ENCODE data around the gene ZNRF4.

ZNRF4 gene

GRCh38 chr19:5443723-5444122 lies 11.5 kb upstream of the ZNRF4 start:
- no peak for DNase-seq (ENCODE audit: low spot score)

GRCh38 chr19:5444431-5444830 lies 10.8 kb upstream of the ZNRF4 start:
- no peak for DNase-seq (ENCODE audit: low spot score)

- DNase-seq (ENCODE audit: low spot score), result no peak
Observed at GRCh38 chr19:5445071-5445470, 10.1 kb upstream of the ZNRF4 start.

DNA sequence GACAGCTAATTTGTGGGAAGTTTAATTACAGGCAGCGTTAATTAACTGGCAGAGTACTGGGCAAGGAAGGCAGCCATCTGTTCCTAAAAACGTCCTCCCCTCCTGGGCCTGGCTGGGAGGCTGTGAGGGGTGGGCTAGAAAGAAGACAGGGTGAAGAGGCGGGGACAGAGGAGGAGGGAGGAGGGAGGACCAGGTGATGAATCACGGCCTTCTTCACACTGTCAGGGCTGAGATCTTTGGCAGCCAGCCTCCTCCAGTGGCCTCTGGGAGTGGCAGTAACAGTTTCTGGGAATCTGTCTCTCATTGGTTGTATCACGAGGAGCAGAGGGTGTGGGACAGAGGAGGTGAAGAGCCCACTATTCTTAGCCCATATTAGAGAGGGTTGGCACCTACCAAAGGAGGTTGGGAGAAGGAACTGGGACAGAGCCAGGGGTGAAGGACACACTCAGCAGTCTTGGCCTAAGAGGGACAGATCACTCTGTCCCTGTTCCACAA lies 9.6 kb upstream of the ZNRF4 start:
- DNase-seq (ENCODE audit: low spot score), result no peak

- no peak for DNase-seq (ENCODE audit: low spot score)
Observed at GRCh38 chr19:5447700-5448311, 7.4 kb upstream of the ZNRF4 start.

DNA sequence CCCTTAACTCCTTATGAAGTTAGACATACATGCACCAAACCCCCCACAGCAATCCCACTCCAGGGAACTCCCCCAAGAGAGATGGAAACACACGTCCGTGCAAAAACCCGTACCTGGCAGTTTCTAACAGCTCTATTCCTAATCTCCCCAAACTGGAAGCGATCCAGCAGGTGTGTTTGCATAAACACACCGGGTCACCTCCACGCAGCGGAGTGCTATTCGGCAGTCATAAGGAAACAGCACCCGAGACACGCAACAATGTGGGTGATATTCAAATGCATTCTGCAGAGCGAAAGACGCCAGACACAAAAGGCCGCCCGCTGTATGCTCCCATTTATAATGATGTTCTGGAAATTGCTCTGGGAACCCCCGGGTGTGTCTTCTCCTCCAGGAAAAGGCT lies 6.8 kb upstream of the ZNRF4 start:
- DNase-seq (ENCODE audit: low spot score), result no peak

DNA sequence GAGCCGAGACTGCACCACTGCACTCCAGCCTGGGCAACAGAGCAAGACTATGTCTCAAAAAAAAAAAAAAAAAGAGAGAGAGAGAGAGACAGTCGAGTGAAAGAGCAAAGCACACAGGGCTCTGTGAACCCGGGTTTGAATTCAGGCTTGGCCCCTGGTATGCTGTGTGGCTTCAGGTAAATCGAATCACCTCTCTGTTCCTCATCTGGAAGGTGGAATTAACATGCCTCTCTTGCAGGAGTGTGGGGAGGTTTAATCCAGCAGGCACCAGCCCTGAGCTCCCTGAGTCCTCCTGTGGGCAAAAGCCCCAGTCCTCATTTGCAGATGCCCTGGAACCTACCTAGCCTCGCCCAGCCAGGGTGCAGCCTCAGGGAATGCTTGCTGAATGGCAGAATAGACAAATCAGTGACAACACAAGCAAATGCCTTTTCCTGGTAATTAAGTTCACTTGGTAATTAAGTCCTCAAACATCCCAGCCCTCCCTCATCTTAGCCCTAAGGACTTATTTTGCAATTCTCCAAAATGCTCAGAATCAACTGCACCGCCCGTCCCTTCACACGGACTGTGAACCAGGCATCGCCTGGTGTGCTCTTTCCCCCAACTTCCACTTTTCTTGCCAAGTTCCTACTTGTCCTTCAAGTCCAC lies 4.6 kb upstream of the ZNRF4 start:
- no peak for DNase-seq (ENCODE audit: low spot score)

- DNase-seq (ENCODE audit: low spot score), result no peak
Observed at GRCh38 chr19:5451494-5451893, 3.7 kb upstream of the ZNRF4 start.

GRCh38 chr19:5452594-5453565 lies 2.3 kb upstream of the ZNRF4 start:
- DNase-seq (ENCODE audit: low spot score), result no peak

DNA sequence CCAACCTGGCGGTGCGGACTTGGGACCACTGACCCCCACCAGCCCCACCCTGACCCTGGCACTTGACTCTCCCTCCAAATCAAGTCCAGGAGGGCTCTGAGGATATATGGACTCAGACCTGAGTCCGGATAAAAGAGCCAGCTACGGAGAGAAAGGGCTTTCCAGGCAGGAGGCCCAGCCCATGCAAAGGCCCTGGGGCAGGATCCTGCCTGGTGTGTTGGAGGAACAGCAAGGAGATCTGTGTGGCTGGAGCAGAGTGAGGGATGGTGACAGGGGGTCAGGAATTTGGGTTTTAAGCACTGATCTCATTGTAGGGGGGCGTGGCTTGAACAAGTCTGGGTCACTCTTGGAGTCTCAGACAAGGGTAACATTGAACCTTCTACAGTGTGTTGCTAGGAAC lies 474 bp upstream of the ZNRF4 start:
- no peak for DNase-seq (ENCODE audit: low spot score)

DNA sequence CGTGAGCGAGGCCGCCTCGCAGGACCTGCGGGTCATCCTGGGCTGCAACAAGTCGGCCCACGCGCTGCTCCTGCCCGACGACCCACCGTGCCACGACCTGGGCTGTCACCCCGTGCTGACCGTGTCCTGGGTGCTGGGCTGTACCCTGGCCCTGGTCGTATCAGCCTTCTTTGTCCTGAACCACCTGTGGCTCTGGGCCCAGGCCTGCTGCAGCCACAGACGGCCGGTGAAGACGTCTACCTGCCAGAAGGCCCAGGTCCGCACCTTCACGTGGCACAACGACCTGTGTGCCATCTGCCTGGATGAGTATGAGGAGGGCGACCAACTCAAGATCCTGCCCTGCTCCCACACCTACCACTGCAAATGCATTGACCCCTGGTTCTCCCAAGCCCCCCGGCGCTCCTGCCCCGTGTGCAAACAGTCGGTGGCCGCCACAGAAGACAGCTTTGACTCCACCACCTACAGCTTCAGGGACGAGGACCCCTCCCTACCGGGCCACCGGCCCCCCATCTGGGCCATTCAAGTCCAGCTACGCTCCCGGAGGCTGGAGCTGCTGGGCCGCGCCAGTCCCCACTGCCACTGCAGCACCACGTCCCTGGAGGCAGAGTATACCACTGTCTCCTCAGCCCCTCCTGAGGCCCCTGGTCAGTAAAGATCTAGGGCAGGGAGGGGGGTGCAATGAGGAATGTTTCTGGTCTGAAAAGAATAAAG lies 1.1 kb downstream of the ZNRF4 start:
- DNase-seq (ENCODE audit: low spot score), result no peak

GRCh38 chr19:5456841-5457200 lies 1.6 kb downstream of the ZNRF4 start:
- DNase-seq (ENCODE audit: low spot score), result no peak

GRCh38 chr19:5457709-5458108 lies 2.5 kb downstream of the ZNRF4 start:
- DNase-seq (ENCODE audit: low spot score), result no peak

DNA sequence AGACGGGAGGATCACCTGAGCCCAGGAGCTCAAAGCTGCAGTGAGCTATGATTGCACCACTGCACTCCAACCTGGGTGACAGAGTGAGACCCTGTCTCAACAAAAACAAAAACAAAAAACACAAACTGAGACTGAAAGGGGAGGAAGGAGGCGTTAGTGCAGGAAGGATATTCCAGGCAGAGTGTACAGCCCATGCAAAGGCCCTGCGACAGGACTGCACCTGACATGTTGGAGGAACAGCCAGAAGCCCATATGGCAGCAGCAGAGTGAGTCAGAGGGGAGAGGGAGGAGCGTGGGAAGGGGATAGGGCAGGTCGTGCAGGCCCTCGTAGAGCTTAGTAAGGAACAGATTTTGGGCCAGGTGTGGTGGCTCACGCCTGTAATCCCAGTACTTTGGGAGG lies 3.2 kb downstream of the ZNRF4 start:
- no peak for DNase-seq (ENCODE audit: low spot score)

DNA sequence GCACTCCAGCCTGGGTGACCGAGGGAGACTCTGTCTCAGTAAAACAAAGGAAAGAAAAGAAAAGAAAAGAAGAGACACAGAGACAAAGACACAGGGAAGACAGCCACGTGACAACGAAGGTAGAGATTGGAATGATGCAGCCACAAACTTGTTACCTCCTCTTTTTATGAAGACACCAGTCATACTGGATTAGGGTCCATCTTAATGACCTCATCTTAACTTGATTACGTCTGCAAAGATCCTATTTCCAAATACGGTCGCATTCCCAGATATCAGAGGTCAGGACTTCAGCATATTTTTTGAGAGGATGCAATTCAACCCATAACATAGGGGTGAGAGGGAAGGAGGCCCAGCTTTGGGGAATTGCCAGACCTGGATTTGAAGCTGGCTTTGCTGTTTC lies 4.1 kb downstream of the ZNRF4 start:
- DNase-seq (ENCODE audit: low spot score), result no peak

DNA sequence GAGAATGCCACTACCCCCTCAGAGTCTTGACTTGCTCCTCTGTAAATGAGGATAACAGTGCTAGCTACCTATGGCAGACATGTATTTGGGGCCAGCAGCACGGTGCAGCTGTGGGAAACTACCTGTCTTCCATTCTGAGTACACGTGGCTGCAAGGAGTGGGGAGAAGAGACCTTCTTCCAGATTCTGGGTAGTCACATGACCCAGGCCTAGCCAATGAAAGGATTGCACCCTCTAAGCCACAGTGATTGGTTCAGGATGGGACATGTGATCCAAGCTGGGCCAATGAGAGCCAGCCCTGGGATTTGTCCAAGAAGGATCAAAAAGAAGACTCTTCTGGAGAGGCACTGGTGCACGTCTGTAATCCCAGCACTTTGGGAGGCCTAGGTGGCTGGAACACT lies 5.5 kb downstream of the ZNRF4 start:
- no peak for DNase-seq (ENCODE audit: low spot score)

DNA sequence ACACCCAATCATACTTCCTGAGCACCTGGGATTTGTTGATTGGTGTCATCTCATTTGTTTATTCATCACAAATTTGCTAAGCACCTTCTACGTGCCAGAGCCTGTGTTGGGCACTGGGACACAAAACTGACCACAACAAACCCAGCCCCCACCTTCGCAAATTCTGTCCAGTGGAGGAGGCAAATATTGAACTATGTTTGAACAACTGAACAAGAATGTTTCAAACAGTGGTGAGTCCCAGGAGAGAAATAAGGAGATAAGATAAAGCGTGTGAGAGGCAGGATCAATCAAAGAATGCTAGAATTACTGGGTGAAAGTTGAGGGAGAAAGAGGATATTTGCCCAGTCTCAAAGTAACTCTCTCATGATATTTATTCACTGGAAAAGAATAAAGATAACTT lies 8.7 kb downstream of the ZNRF4 start:
- DNase-seq (ENCODE audit: low spot score), result no peak

GRCh38 chr19:5466072-5466471 lies 10.9 kb downstream of the ZNRF4 start:
- no peak for DNase-seq (ENCODE audit: low spot score)

DNA sequence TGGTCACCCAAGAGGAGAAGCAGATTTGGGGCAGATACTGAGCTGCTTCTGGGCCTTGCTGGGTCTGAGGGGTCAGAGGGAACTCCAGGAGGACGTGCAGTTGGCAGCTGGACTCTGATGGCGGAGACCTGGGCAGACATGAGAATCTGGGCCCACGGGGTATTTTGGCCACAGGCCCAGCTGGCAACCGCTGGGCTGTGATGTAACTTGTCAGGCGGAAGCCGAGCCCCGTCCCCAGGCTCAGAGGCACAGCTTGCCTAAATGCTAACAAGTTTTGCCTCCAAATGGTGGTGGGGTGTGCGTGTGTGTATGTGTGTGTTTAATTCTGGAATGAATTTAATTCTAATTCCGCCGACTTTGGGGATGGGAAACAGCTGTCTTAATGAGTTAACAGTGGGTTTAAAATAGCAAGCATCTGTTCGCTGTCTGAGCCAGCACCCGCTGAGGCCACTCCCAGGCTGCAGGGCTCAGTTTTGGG lies 11.6 kb downstream of the ZNRF4 start:
- no peak for DNase-seq (ENCODE audit: low spot score)

DNA sequence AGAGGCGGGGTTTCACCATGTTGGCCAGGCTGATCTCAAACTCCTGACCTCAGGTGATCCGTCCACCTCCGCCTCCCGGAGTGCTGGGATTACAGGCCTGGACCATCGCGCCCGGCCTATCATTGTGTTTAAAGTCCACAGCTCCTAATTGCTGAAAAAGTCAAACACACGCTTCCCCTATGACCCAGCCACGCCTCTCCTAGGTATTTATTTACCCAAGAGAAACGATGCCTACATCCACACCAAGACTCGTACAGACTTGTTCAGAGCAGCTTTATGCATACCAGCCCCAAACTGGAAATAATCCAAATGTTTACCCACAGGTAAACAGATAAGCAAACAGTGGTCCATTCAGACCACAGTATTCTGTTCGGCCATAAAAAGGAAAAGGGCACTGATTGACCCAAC lies 15.1 kb downstream of the ZNRF4 start:
- no peak for DNase-seq (ENCODE audit: low spot score)

GRCh38 chr19:5472286-5472685 lies 17.1 kb downstream of the ZNRF4 start:
- DNase-seq (ENCODE audit: low spot score), result no peak

- no peak for DNase-seq (ENCODE audit: low spot score)
Observed at GRCh38 chr19:5473646-5474045, 18.4 kb downstream of the ZNRF4 start.

Measured in kidney tubule cell (primary cell).